Gastroesophageal sphincter (tissue), 3 donors: ENCODE measurements around the gene MYOCD.

Experiments used
- EP300 ChIP-seq: sonication (generic); formaldehyde crosslinking; IDR thresholded peaks from one replicate; pipeline ENCODE4 v1.6.1; 2017; ENCODE audit warnings: antibody characterized with exemption, mild to moderate bottlenecking
- POLR2AphosphoS5 ChIP-seq: sonication (generic); formaldehyde crosslinking; IDR thresholded peaks from one replicate; pipeline ENCODE4 v1.6.1; 2017; ENCODE audit warnings: antibody characterized with exemption
- TF ChIP-seq, protein P1 (sequence below), 4 experiments: fragments of 200-600 bp in 2 of 4; fragments of 450-650 bp in 2 of 4; sonication (generic) in 1 of 4; IDR thresholded peaks; one replicate each; pipeline ENCODE4 v1.5.1; 2017 to 2019; ENCODE audit warnings: antibody characterized with exemption in 4 of 4, mild to moderate bottlenecking in 2 of 4, moderate library complexity in 2 of 4

DNA sequence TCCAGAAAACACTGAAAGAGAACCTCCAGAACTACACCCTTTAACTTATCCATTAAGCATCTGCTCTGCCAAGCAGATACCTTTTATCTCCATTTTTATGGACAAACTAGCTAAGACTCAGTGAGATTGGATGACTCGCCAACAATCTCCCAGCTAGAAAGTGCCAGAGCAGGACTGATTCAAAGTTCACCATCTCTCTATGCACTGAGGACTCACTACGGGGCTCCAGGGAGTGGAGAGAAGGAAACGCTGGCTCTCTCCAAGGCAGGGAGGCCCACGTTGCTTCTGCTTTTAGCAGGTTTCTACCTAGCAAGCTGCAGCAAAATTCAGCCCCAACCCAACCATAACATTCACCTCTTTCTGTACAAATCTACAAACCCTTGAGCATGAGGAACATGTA, 70.8 kb downstream of the MYOCD start:
- TF ChIP-seq, protein P1, sequence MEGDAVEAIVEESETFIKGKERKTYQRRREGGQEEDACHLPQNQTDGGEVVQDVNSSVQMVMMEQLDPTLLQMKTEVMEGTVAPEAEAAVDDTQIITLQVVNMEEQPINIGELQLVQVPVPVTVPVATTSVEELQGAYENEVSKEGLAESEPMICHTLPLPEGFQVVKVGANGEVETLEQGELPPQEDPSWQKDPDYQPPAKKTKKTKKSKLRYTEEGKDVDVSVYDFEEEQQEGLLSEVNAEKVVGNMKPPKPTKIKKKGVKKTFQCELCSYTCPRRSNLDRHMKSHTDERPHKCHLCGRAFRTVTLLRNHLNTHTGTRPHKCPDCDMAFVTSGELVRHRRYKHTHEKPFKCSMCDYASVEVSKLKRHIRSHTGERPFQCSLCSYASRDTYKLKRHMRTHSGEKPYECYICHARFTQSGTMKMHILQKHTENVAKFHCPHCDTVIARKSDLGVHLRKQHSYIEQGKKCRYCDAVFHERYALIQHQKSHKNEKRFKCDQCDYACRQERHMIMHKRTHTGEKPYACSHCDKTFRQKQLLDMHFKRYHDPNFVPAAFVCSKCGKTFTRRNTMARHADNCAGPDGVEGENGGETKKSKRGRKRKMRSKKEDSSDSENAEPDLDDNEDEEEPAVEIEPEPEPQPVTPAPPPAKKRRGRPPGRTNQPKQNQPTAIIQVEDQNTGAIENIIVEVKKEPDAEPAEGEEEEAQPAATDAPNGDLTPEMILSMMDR (IDR thresholded peaks at IDR 0.05) = no peak
- TF ChIP-seq POLR2AphosphoS5 (no peak), EP300 (no peak)
